Measurements from ENCODE around the gene ADAMTS5.

Gene ADAMTS5

DNA sequence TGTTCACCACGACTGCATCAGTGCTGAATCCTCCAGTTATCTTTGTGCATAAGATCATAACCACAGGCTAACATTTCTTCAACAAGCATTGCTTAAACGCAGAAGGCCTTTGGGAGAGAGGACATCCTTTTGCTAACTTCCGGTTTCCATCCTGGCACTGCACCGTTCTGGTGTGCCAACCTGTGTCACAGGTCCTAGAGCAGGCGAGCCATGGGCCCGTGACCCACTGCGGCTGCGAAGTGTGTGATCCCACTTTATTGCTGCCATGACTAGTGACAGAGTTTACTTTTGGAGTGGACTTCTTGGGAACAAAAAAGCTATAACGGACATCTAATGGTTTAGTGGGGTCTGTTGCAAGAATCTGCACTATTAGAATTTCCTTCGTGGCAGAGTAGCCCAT lies 42.9 kb downstream of the ADAMTS5 start:
- no peak overlapping the region for H3K27ac ChIP-seq (ENCODE audit: low read depth, low read length)
- no peaks in the 10 kb centered on the region for H3K4me1 ChIP-seq (ENCODE audit: insufficient read depth, low read length)
- H3K36me3 ChIP-seq (ENCODE audit: insufficient read depth, low read length), result no peaks in the 10 kb centered on the region
- H3K27me3 ChIP-seq (ENCODE audit: control insufficient read depth in 1 of 2, insufficient read depth in 2 of 2, low read length in 2 of 2), result no peaks in the 10 kb centered on the region
- H3K9me3 ChIP-seq (ENCODE audit: low read length), result no peaks in the 10 kb centered on the region
- no peak overlapping the region for H3K4me3 ChIP-seq (ENCODE audit: low read depth in 1 of 2, low read length in 2 of 2)
- H3K9ac ChIP-seq (ENCODE audit: low read length), result no peak overlapping the region

DNA sequence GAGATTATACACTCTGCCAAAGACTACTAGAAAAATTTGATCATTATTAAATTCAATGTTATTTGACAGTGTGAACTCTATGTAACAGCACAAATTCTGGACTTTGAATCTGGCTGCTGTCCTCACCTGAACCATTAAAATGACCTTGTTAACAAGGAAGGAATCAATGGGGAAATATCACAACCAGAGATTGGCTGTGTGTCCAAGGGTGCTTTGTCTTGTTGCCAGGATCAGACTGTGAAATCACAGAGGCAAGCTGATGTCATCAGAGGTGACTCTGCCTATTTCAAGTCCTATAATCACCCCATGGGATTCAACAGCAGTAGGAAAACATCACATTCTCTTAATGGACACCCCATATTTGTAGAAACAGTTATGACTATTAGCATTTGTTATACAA lies 46.8 kb downstream of the ADAMTS5 start:
- no peaks in the 10 kb centered on the region for H3K27me3 ChIP-seq (ENCODE audit: control insufficient read depth in 1 of 2, insufficient read depth in 2 of 2, low read length in 2 of 2)
- no peak overlapping the region for H3K4me3 ChIP-seq (ENCODE audit: low read depth in 1 of 2, low read length in 2 of 2)
- no peaks in the 10 kb centered on the region for H3K36me3 ChIP-seq (ENCODE audit: insufficient read depth, low read length)
- H3K4me1 ChIP-seq (ENCODE audit: insufficient read depth, low read length), result no peaks in the 10 kb centered on the region
- H3K9ac ChIP-seq (ENCODE audit: low read length), result no peak overlapping the region
- no peak overlapping the region for H3K27ac ChIP-seq (ENCODE audit: low read depth, low read length)
- no peaks in the 10 kb centered on the region for H3K9me3 ChIP-seq (ENCODE audit: low read length)

DNA sequence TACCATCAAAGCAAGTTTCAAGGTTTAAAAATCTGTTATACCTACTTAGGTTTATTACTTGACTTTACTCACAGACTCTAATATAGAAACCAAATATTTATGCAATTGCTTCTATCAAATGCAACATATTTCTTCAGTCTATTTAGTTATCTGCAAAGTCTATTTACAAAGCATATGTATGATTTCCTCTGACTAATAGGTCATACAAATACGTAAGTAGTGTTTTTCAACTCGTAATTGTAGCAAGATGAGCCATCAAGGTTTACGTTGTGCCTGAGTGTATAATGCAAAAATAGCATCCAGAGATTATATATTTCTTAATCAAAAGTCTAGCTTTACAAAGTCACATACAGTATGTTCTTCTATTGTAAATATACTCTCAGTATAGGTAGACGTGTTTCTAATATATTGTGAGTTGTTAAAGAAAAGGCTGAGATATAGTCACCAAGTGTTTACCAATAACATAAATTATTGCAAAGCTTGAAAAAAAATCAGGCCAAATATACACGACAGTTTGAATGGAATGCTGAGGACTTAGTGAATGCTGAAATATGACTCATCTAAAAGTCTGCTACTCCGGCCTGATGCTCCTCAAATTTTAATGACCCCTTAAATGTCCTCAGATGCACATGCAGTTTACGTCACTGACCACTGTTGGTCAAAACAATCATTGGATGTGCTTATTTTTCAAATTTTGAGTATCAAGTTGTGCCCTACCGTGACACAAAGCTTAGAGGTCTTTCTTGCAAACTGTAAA lies 48.4 kb downstream of the ADAMTS5 start:
- H3K36me3 ChIP-seq (ENCODE audit: insufficient read depth, low read length), result no peaks in the 10 kb centered on the region
- no peak overlapping the region for H3K9ac ChIP-seq (ENCODE audit: low read length)
- no peak overlapping the region for H3K4me3 ChIP-seq (ENCODE audit: low read depth in 1 of 2, low read length in 2 of 2)
- no peaks in the 10 kb centered on the region for H3K9me3 ChIP-seq (ENCODE audit: low read length)
- no peaks in the 10 kb centered on the region for H3K27me3 ChIP-seq (ENCODE audit: control insufficient read depth in 1 of 2, insufficient read depth in 2 of 2, low read length in 2 of 2)
- no peak overlapping the region for H3K27ac ChIP-seq (ENCODE audit: low read depth, low read length)
- no peaks in the 10 kb centered on the region for H3K4me1 ChIP-seq (ENCODE audit: insufficient read depth, low read length)

DNA sequence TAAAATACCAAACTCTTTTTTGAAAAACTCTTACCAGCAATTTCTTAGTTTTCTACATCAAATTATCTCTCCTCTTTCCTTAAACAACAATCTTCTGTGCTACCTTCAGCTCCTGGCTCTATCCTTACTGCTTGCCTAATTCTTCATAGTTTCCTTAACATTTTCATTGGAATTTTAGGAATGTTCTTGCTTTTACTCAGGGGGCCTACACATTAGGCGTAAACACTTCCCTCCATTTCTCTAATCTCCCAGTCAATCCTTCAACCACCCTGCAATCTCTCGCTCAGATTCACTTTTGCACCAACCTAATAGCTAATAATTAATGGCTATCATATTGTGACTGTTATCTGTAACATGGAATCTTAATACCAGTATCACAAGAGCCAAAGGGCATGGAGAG lies 50.1 kb downstream of the ADAMTS5 start:
- Histone ChIP-seq H3K4me1 (ENCODE audit: insufficient read depth, low read length) (no peaks in the 10 kb centered on the region), H3K27ac (ENCODE audit: low read depth, low read length) (no peak overlapping the region), H3K9ac (ENCODE audit: low read length) (no peak overlapping the region), H3K9me3 (ENCODE audit: low read length) (no peaks in the 10 kb centered on the region), H3K4me3 (ENCODE audit: low read depth in 1 of 2, low read length in 2 of 2) (no peak overlapping the region), H3K27me3 (ENCODE audit: control insufficient read depth in 1 of 2, insufficient read depth in 2 of 2, low read length in 2 of 2) (no peaks in the 10 kb centered on the region), H3K36me3 (ENCODE audit: insufficient read depth, low read length) (no peaks in the 10 kb centered on the region)

DNA sequence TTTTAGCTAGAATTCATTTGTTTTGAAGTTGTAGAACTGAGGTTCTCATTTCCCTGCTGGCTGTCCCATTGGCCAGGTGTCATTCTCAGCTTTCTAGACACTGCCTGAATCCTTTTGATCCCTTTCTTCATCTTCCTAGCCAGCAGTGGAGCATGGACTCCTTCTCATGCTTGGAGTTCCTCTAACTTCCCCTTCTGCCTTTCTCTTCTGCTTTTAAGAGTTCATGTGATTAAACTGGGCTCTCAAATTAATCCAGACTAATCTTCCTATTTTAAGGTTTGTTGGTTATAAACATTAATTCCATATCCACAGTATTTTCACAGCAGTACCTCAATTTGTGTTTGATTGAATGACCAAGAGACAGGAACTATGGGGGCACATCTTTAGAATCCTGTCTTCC lies 52.3 kb downstream of the ADAMTS5 start:
- Histone ChIP-seq H3K4me3 (ENCODE audit: low read depth in 1 of 2, low read length in 2 of 2) (no peak overlapping the region), H3K27ac (ENCODE audit: low read depth, low read length) (no peak overlapping the region), H3K9ac (ENCODE audit: low read length) (no peak overlapping the region), H3K4me1 (ENCODE audit: insufficient read depth, low read length) (no peaks in the 10 kb centered on the region), H3K36me3 (ENCODE audit: insufficient read depth, low read length) (no peaks in the 10 kb centered on the region), H3K9me3 (ENCODE audit: low read length) (no peaks in the 10 kb centered on the region), H3K27me3 (ENCODE audit: control insufficient read depth in 1 of 2, insufficient read depth in 2 of 2, low read length in 2 of 2) (no peaks in the 10 kb centered on the region)

DNA sequence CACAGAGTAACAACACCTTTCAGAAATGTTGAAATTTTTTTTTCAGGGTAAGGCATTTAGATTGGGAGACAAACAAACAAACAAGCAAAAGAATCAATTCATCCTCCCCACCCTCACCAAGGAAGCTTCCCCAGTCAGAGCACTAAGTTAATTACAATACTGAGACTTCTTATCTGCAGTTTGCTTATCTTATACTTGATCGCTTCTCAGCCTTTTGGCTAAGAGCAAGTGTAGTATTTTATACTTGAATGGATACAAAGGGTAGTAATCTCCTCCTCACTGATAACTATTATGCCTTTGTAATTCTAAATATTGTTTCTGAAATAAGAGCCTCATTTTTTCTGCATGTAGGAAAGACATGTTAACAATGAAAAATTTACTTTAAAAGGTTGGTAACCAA lies 54.4 kb downstream of the ADAMTS5 start:
- H3K4me3 ChIP-seq (ENCODE audit: low read depth in 1 of 2, low read length in 2 of 2), result no peak overlapping the region
- no peaks in the 10 kb centered on the region for H3K9me3 ChIP-seq (ENCODE audit: low read length)
- no peaks in the 10 kb centered on the region for H3K4me1 ChIP-seq (ENCODE audit: insufficient read depth, low read length)
- H3K27ac ChIP-seq (ENCODE audit: low read depth, low read length), result no peak overlapping the region
- H3K36me3 ChIP-seq (ENCODE audit: insufficient read depth, low read length), result no peaks in the 10 kb centered on the region
- no peaks in the 10 kb centered on the region for H3K27me3 ChIP-seq (ENCODE audit: control insufficient read depth in 1 of 2, insufficient read depth in 2 of 2, low read length in 2 of 2)
- H3K9ac ChIP-seq (ENCODE audit: low read length), result no peak overlapping the region

DNA sequence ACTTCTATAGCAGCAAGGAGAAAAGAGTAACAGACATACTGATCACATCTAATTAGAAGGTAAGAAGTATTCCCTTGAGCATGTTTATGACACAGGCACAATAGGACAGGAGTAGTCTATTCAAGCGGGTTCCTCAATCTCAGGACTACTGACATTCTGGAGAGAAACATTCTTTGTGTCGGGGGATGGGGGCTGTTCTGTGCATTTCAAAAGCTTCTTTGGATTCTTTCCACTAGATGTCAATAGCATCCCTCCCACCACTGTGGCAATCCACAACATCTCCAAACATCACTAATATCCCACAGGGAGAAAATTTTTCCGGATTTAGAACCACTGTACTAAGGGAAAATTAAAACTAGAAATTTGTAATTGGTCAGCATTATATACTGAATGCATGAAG lies 56.9 kb downstream of the ADAMTS5 start:
- no peaks in the 10 kb centered on the region for H3K4me1 ChIP-seq (ENCODE audit: insufficient read depth, low read length)
- H3K27ac ChIP-seq (ENCODE audit: low read depth, low read length), result no peak overlapping the region
- no peaks in the 10 kb centered on the region for H3K27me3 ChIP-seq (ENCODE audit: control insufficient read depth in 1 of 2, insufficient read depth in 2 of 2, low read length in 2 of 2)
- no peak overlapping the region for H3K4me3 ChIP-seq (ENCODE audit: low read depth in 1 of 2, low read length in 2 of 2)
- H3K9me3 ChIP-seq (ENCODE audit: low read length), result no peaks in the 10 kb centered on the region
- no peaks in the 10 kb centered on the region for H3K36me3 ChIP-seq (ENCODE audit: insufficient read depth, low read length)
- H3K9ac ChIP-seq (ENCODE audit: low read length), result no peak overlapping the region

DNA sequence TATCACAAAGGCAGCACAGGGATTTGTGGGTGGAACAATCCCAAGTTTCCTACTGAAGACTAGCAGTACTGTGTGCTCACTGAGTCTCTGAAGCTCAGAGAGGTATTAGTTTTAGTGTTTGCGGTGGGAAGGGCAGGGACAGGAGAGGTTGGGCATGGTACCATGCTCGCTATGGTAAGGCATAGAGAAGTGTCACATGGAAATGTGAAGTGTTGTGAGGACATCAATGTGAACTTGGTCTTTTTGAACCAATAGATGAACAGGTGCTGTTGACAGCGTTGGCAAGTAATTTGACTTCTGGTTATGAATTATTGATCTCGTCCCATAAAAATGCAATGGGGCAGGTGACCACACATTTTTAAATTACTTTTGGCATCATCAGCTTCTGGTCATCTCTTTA lies 65.9 kb downstream of the ADAMTS5 start:
- H3K9me3 ChIP-seq (ENCODE audit: low read length), result no peaks in the 10 kb centered on the region
- no peaks in the 10 kb centered on the region for H3K4me1 ChIP-seq (ENCODE audit: insufficient read depth, low read length)
- no peak overlapping the region for H3K27ac ChIP-seq (ENCODE audit: low read depth, low read length)
- H3K27me3 ChIP-seq (ENCODE audit: control insufficient read depth in 1 of 2, insufficient read depth in 2 of 2, low read length in 2 of 2), result no peaks in the 10 kb centered on the region
- no peaks in the 10 kb centered on the region for H3K36me3 ChIP-seq (ENCODE audit: insufficient read depth, low read length)
- H3K9ac ChIP-seq (ENCODE audit: low read length), result no peak overlapping the region
- no peak overlapping the region for H3K4me3 ChIP-seq (ENCODE audit: low read depth in 1 of 2, low read length in 2 of 2)

DNA sequence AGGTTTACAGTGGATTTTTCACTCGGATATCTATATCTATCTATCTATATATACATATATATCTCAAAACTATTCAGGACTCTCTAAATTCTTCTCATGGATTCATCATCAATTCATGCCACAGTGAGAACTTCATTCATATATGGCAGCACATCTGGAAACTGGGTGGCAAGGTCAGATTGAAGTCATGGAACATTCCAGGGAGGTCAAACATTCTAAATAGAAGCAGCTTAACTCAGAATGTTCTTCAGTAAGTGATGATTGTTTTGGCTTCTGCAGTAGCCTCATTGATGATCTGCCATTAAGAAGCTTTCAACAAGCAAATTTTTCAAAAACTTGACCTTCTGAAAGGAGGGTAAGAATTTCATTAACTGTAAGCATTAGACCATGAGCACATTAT lies 74.7 kb downstream of the ADAMTS5 start:
- Histone ChIP-seq H3K27me3 (ENCODE audit: control insufficient read depth in 1 of 2, insufficient read depth in 2 of 2, low read length in 2 of 2) (no peaks in the 10 kb centered on the region), H3K9ac (ENCODE audit: low read length) (no peak overlapping the region), H3K9me3 (ENCODE audit: low read length) (no peaks in the 10 kb centered on the region), H3K36me3 (ENCODE audit: insufficient read depth, low read length) (no peaks in the 10 kb centered on the region), H3K27ac (ENCODE audit: low read depth, low read length) (no peak overlapping the region), H3K4me3 (ENCODE audit: low read depth in 1 of 2, low read length in 2 of 2) (no peak overlapping the region), H3K4me1 (ENCODE audit: insufficient read depth, low read length) (no peaks in the 10 kb centered on the region)

DNA sequence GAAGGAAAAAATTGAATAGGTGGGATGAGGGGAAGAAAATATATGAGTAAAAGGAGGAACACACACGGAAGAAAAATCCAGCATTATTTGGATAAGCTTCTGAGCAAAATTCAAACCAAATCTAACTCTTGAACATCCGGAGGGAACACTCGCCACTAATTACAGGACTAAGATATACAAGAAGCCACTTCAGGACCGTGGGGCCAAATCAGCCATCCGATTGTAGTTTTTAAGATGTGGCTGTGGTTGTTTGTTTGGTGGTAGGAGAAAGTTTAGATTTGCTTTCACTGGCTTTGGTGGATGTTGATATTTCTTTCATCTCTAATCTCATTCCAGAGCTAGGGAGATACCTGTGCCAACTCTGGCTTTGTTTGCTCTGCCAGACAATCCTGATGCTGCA lies 78.0 kb downstream of the ADAMTS5 start:
- Histone ChIP-seq H3K9ac (ENCODE audit: low read length) (no peak overlapping the region), H3K27me3 (ENCODE audit: control insufficient read depth in 1 of 2, insufficient read depth in 2 of 2, low read length in 2 of 2) (no peaks in the 10 kb centered on the region), H3K4me1 (ENCODE audit: insufficient read depth, low read length) (no peaks in the 10 kb centered on the region), H3K4me3 (ENCODE audit: low read depth in 1 of 2, low read length in 2 of 2) (no peak overlapping the region), H3K36me3 (ENCODE audit: insufficient read depth, low read length) (no peaks in the 10 kb centered on the region), H3K9me3 (ENCODE audit: low read length) (no peaks in the 10 kb centered on the region), H3K27ac (ENCODE audit: low read depth, low read length) (no peak overlapping the region)

DNA sequence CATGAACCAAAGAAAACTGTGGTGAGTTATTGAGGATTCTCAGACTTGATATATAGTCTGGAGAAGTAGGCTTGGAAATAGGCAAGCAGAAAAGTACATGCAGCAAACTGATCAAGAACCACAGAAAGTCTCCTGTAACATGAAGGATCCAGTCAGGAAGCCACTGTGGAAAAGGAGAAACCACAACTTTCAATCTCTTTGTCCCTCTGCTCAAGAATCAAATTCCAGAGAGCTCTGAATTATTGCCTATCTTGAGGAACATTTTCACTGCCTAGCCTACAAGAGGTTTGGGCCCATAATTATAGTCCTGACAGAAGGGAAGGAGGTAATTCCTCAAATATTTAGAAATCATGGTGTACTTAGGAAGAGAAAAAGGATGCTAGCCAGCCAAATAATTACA lies 78.6 kb downstream of the ADAMTS5 start:
- Histone ChIP-seq H3K4me3 (ENCODE audit: low read depth in 1 of 2, low read length in 2 of 2) (no peak overlapping the region), H3K27ac (ENCODE audit: low read depth, low read length) (no peak overlapping the region), H3K4me1 (ENCODE audit: insufficient read depth, low read length) (no peaks in the 10 kb centered on the region), H3K9me3 (ENCODE audit: low read length) (no peaks in the 10 kb centered on the region), H3K9ac (ENCODE audit: low read length) (no peak overlapping the region), H3K27me3 (ENCODE audit: control insufficient read depth in 1 of 2, insufficient read depth in 2 of 2, low read length in 2 of 2) (no peaks in the 10 kb centered on the region), H3K36me3 (ENCODE audit: insufficient read depth, low read length) (no peaks in the 10 kb centered on the region)

DNA sequence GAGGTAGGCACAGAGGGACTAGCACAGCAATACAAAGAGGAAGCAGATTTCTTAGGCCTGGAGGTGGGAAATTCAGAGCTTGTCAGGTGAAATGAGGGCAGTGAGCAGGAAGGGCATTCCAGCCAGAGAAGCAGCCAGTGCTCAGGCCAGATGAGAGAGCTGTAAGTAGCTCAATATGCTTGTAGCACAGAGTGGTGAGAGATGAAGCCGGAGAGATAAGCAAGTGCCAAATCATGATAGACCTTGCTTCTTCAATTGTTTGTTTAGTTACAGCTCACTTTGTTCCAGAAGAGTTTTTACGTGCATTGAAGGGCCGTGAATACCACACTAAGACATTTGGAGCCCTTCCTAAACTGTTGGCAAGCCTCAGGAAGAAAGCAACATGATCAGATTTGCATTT lies 79.6 kb downstream of the ADAMTS5 start:
- Histone ChIP-seq H3K9ac (ENCODE audit: low read length) (no peak overlapping the region), H3K4me1 (ENCODE audit: insufficient read depth, low read length) (no peaks in the 10 kb centered on the region), H3K27me3 (ENCODE audit: control insufficient read depth in 1 of 2, insufficient read depth in 2 of 2, low read length in 2 of 2) (no peaks in the 10 kb centered on the region), H3K27ac (ENCODE audit: low read depth, low read length) (no peak overlapping the region), H3K9me3 (ENCODE audit: low read length) (no peaks in the 10 kb centered on the region), H3K4me3 (ENCODE audit: low read depth in 1 of 2, low read length in 2 of 2) (no peak overlapping the region), H3K36me3 (ENCODE audit: insufficient read depth, low read length) (no peaks in the 10 kb centered on the region)

All from muscle layer of colon (tissue), 2 donors.